SU-DHL-6 (cell line): ENCODE data around the gene ZCCHC7.
A peak's percentile ranks its signal among the peaks of the same experiment; 100 is the strongest.

Source experiments
- H2AFZ ChIP-seq: fragments of 200-600 bp; sonication (generic); 2 replicates; pipeline ENCODE4 v1.6.1; 2014; ENCODE audit warnings: low read depth, mild to moderate bottlenecking, moderate library complexity, mixed read lengths, antibody characterized with exemption, low read length; ENCODE audit not compliant: severe bottlenecking
- H3F3A ChIP-seq: fragments of 200-600 bp; shearing (Covaris generic); 2 replicates; pipeline ENCODE4 v1.6.0; 2016; ENCODE audit warnings: antibody characterized with exemption, mild to moderate bottlenecking; ENCODE audit not compliant: insufficient read depth
- H3K27ac ChIP-seq: fragments of 200-600 bp; sonication (generic); 2 replicates; pipeline ENCODE4 v1.5.1; 2016; ENCODE audit warnings: low read depth, mild to moderate bottlenecking, low read length, moderate library complexity, mixed read lengths
- H3K27me3 ChIP-seq: fragments of 200-600 bp; sonication (generic), shearing (Covaris generic); 2 replicates; pipeline ENCODE4 v1.6.0; 2014; ENCODE audit warnings: mild to moderate bottlenecking, low read length
- H3K36me3 ChIP-seq: fragments of 200-600 bp; sonication (generic); 2 replicates; pipeline ENCODE4 v1.6.1; 2014; ENCODE audit warnings: mild to moderate bottlenecking, low read length, mixed read lengths
- H3K4me2 ChIP-seq: fragments of 300-600, 200-600 bp; shearing (Covaris generic), sonication (generic); 2 replicates; pipeline ENCODE4 v1.6.0; 2014; ENCODE audit warnings: low read length, low read depth, mild to moderate bottlenecking; ENCODE audit not compliant: poor library complexity, severe bottlenecking
- H3K4me3 ChIP-seq: fragments of 200-600 bp; sonication (generic); 2 replicates; pipeline ENCODE4 v1.5.1; 2014; ENCODE audit warnings: antibody characterized with exemption, low read length, mild to moderate bottlenecking, mixed read lengths; ENCODE audit not compliant: insufficient read depth, poor library complexity, severe bottlenecking
- H3K79me2 ChIP-seq: fragments of 200-600 bp; sonication (generic); 2 replicates; pipeline ENCODE4 v1.6.1; 2014; ENCODE audit warnings: mild to moderate bottlenecking, low read length, moderate library complexity; ENCODE audit not compliant: insufficient read depth
- H3K9ac ChIP-seq: fragments of 200-600 bp; sonication (generic); 2 replicates; pipeline ENCODE4 v1.7.0; 2014; ENCODE audit warnings: mild to moderate bottlenecking, low read length
- H3K9me2 ChIP-seq: fragments of 200-600 bp; sonication (generic); replicated peaks from 2 replicates; pipeline ENCODE4 v1.6.1; 2014; ENCODE audit warnings: low read length; ENCODE audit not compliant: insufficient read depth
- H3K9me3 ChIP-seq: fragments of 200-600 bp; sonication (generic); 2 replicates; pipeline ENCODE4 v1.6.1; 2014; ENCODE audit warnings: low read length, mixed read lengths; ENCODE audit not compliant: insufficient read depth
- H4K20me1 ChIP-seq: fragments of 200-600 bp; sonication (generic); 2 replicates; pipeline ENCODE4 v1.6.1; 2014; ENCODE audit warnings: low read depth, mild to moderate bottlenecking, antibody characterized with exemption, low read length, moderate library complexity, mixed read lengths
- EZH2phosphoT487 ChIP-seq: fragments of 200-600 bp; sonication (generic), shearing (Covaris generic); conservative IDR thresholded peaks from 2 replicates; pipeline ENCODE4 v1.6.1; 2018; ENCODE audit warnings: mild to moderate bottlenecking, antibody characterized with exemption, low read length, moderate library complexity, mixed read lengths
- TF ChIP-seq, protein P1 (sequence below): fragments of 200-600 bp; sonication (generic); IDR thresholded peaks from one replicate; pipeline ENCODE4 v1.5.1; 2017; ENCODE audit warnings: antibody characterized with exemption, mild to moderate bottlenecking, low read length, moderate library complexity; ENCODE audit not compliant: insufficient read depth, poor library complexity, severe bottlenecking

The ZCCHC7 gene

DNA sequence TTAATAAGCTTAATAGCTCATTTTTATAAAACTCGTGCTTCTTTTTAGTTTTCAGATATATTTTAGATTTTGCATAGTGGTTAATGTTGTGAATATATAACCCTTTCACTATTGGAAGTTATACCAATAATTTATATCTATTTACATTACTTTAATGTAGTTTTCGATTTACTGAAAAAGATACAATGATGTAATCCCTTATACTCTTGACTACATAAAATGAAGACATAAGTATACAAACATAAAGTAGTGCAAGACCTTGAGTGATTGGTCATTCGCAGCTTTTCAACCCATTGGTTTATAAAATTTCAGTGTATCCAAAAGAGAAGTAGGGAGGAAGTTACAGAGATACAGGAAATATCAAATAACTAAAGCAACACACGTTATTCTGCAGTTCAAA, 217.8 kb downstream of the ZCCHC7 start:
- Histone ChIP-seq H3K9me3 (no peaks in the 10 kb centered on the region), H3K4me2 (peak overlapping the region; percentile 54), H3K27ac (peak overlapping the region; percentile 93), H2AFZ (no peak overlapping the region), H3F3A (peaks cover 83% of the 10 kb centered on the region), H3K27me3 (no peaks in the 10 kb centered on the region), H3K9ac (peak overlapping the region; percentile 37; the same call in 1 of the 2 replicates), H3K79me2 (peaks cover 97% of the 10 kb centered on the region), H3K9me2 (no peaks in the 10 kb centered on the region), H3K4me3 (peak overlapping the region; percentile 28), H3K36me3 (peaks cover 15% of the 10 kb centered on the region; the same call in 1 of the 2 replicates), H4K20me1 (no peaks in the 10 kb centered on the region)
- TF ChIP-seq, protein P1, sequence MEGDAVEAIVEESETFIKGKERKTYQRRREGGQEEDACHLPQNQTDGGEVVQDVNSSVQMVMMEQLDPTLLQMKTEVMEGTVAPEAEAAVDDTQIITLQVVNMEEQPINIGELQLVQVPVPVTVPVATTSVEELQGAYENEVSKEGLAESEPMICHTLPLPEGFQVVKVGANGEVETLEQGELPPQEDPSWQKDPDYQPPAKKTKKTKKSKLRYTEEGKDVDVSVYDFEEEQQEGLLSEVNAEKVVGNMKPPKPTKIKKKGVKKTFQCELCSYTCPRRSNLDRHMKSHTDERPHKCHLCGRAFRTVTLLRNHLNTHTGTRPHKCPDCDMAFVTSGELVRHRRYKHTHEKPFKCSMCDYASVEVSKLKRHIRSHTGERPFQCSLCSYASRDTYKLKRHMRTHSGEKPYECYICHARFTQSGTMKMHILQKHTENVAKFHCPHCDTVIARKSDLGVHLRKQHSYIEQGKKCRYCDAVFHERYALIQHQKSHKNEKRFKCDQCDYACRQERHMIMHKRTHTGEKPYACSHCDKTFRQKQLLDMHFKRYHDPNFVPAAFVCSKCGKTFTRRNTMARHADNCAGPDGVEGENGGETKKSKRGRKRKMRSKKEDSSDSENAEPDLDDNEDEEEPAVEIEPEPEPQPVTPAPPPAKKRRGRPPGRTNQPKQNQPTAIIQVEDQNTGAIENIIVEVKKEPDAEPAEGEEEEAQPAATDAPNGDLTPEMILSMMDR: no peak
- TF ChIP-seq EZH2phosphoT487: no peak

DNA sequence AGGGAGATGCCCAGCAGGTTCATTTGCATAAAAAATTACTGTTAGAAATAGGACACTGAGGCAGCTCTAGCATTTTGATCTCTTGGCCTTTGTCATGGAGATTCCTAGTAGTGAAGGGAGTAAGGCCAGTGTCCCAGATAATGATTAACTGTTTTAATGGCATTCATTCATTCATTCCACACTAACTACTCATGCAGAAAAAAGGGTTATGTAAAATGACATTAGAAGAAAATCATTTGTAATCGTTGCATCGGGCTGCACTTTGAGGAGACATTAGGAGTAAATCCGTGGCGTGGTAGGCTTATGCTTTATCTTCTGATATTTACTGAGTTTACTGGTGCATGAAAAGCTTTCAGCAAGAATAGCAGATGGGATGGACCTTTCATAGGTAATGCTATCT, 219.5 kb downstream of the ZCCHC7 start:
- H4K20me1 ChIP-seq: no peaks in the 10 kb centered on the region
- H3K9ac ChIP-seq: no peak overlapping the region
- peak overlapping the region; percentile 54 for H3K4me2 ChIP-seq
- H3K79me2 ChIP-seq: peaks cover 97% of the 10 kb centered on the region
- H3K36me3 ChIP-seq: peaks cover 18% of the 10 kb centered on the region; the same call in 1 of the 2 replicates
- TF ChIP-seq EZH2phosphoT487: no peak
- TF ChIP-seq, protein P1: no peak
- peaks cover 69% of the 10 kb centered on the region for H3F3A ChIP-seq
- no peak overlapping the region for H3K4me3 ChIP-seq
- no peaks in the 10 kb centered on the region for H3K9me3 ChIP-seq
- H3K27me3 ChIP-seq: no peaks in the 10 kb centered on the region
- no peaks in the 10 kb centered on the region for H3K9me2 ChIP-seq
- H3K27ac ChIP-seq: peak overlapping the region; percentile 93; the same call in 1 of the 2 replicates
- no peak overlapping the region for H2AFZ ChIP-seq

DNA sequence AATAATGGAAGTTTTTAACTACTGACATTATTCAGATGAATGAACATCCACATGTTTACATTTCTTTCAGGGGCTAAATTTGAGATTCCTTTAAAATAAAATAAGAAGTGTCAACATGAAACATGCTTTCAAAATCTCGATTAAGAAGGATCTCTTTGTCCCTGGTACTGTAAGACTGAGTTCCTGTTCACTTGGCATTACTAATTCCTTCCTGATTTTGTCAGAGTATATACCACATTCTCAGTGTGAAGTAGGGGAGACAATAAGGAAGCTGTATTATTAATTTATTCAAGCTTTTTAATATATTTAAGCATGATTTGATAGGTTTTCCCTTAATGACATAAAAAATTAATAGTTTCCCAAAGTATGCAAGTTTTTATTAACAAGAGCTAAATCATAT, 220.6 kb downstream of the ZCCHC7 start:
- Histone ChIP-seq H3K27me3 (no peaks in the 10 kb centered on the region), H3K4me3 (no peak overlapping the region), H3K4me2 (no peak overlapping the region), H3K79me2 (peaks cover 90% of the 10 kb centered on the region), H3K27ac (peak overlapping the region; percentile 2; the same call in 1 of the 2 replicates), H3F3A (peaks cover 59% of the 10 kb centered on the region), H3K9me3 (no peaks in the 10 kb centered on the region), H4K20me1 (no peaks in the 10 kb centered on the region), H3K9me2 (no peaks in the 10 kb centered on the region), H3K9ac (no peak overlapping the region), H3K36me3 (peaks cover 18% of the 10 kb centered on the region; the same call in 1 of the 2 replicates), H2AFZ (no peak overlapping the region)
- TF ChIP-seq EZH2phosphoT487: no peak
- TF ChIP-seq, protein P1: no peak
